Measurements from ENCODE around the gene PBX1.
A peak's percentile ranks its signal among the peaks of the same experiment; 100 is the strongest.
"Not testable (repeated sequence)": the region's sequence is repeated elsewhere in the genome, so short reads cannot be mapped to it uniquely, and the experiment has no call there.

The PBX1 gene

GRCh38 chr1:164558461-164559341 lies at the start of gene PBX1:
Gene PBX1, plus strand, starts transcription at chr1:164559184.
- in situ Hi-C loops (cut with MboI; ENCODE audit: low pct_unique_long_range_greater_than_20kb, low sequenced_read_pairs) = no loop called here
- peak; percentile 95 for DNase-seq

GRCh38 chr1:164510435-164510834 lies 48.5 kb upstream of the PBX1 start:
- in situ Hi-C loops (cut with MboI; ENCODE audit: low pct_unique_long_range_greater_than_20kb, low sequenced_read_pairs) = no loop called here
- no peak for DNase-seq

GRCh38 chr1:164511001-164511705 lies 47.8 kb upstream of the PBX1 start:
- in situ Hi-C loops (cut with MboI; ENCODE audit: low pct_unique_long_range_greater_than_20kb, low sequenced_read_pairs) = no loop called here

GRCh38 chr1:164515231-164515630 lies 43.8 kb upstream of the PBX1 start:
- DNase-seq = no peak
- in situ Hi-C loops (cut with MboI; ENCODE audit: low pct_unique_long_range_greater_than_20kb, low sequenced_read_pairs) = no loop called here

More at GRCh38 chr1:164511001-164511705, 47.8 kb upstream of the PBX1 start:
- no peak for DNase-seq

- DNase-seq = no peak
- in situ Hi-C loops (cut with MboI; ENCODE audit: low pct_unique_long_range_greater_than_20kb, low sequenced_read_pairs) = no loop called here
These were observed 43.2 kb upstream of the PBX1 start for GRCh38 chr1:164515711-164516331.

- in situ Hi-C loops (cut with MboI; ENCODE audit: low pct_unique_long_range_greater_than_20kb, low sequenced_read_pairs) = no loop called here
- DNase-seq = no peak
These were observed 42.4 kb upstream of the PBX1 start for GRCh38 chr1:164516591-164516990.

GRCh38 chr1:164518692-164519332 lies 40.2 kb upstream of the PBX1 start:
- in situ Hi-C loops (cut with MboI; ENCODE audit: low pct_unique_long_range_greater_than_20kb, low sequenced_read_pairs) = no loop called here
- no peak for DNase-seq

GRCh38 chr1:164519426-164519825 lies 39.6 kb upstream of the PBX1 start:
- no peak for DNase-seq
- in situ Hi-C loops (cut with MboI; ENCODE audit: low pct_unique_long_range_greater_than_20kb, low sequenced_read_pairs) = no loop called here

- in situ Hi-C loops (cut with MboI; ENCODE audit: low pct_unique_long_range_greater_than_20kb, low sequenced_read_pairs) = no loop called here
- peak; percentile 15 for DNase-seq
These were observed 34.2 kb upstream of the PBX1 start for GRCh38 chr1:164524810-164525209.

- in situ Hi-C loops (cut with MboI; ENCODE audit: low pct_unique_long_range_greater_than_20kb, low sequenced_read_pairs) = no loop called here
- DNase-seq = no peak
These were observed 23.9 kb upstream of the PBX1 start for GRCh38 chr1:164534863-164535610.

GRCh38 chr1:164552463-164552988 lies 6.5 kb upstream of the PBX1 start:
- DNase-seq; in situ Hi-C loops (cut with MboI; ENCODE audit: low pct_unique_long_range_greater_than_20kb, low sequenced_read_pairs): not testable (repeated sequence)

- in situ Hi-C loops (cut with MboI; ENCODE audit: low pct_unique_long_range_greater_than_20kb, low sequenced_read_pairs) = no loop called here
- DNase-seq = no peak
These were observed 1.7 kb upstream of the PBX1 start for GRCh38 chr1:164557270-164557669.

- in situ Hi-C loops (cut with MboI; ENCODE audit: low pct_unique_long_range_greater_than_20kb, low sequenced_read_pairs) = no loop called here
- DNase-seq = no peak
These were observed 513 bp downstream of the PBX1 start for GRCh38 chr1:164559342-164560051.

- in situ Hi-C loops (cut with MboI; ENCODE audit: low pct_unique_long_range_greater_than_20kb, low sequenced_read_pairs) = no loop called here
- no peak for DNase-seq
These were observed 1.1 kb downstream of the PBX1 start for GRCh38 chr1:164560121-164560541.

GRCh38 chr1:164560556-164560955 lies 1.6 kb downstream of the PBX1 start:
- in situ Hi-C loops (cut with MboI; ENCODE audit: low pct_unique_long_range_greater_than_20kb, low sequenced_read_pairs) = no loop called here
- DNase-seq = no peak

- in situ Hi-C loops (cut with MboI; ENCODE audit: low pct_unique_long_range_greater_than_20kb, low sequenced_read_pairs) = no loop called here
- no peak for DNase-seq
These were observed 2.0 kb downstream of the PBX1 start for GRCh38 chr1:164561007-164561406.

GRCh38 chr1:164561472-164561871 lies 2.5 kb downstream of the PBX1 start:
- in situ Hi-C loops (cut with MboI; ENCODE audit: low pct_unique_long_range_greater_than_20kb, low sequenced_read_pairs) = no loop called here

GRCh38 chr1:164562061-164562460 lies 3.1 kb downstream of the PBX1 start:
- in situ Hi-C loops (cut with MboI; ENCODE audit: low pct_unique_long_range_greater_than_20kb, low sequenced_read_pairs) = no loop called here
- DNase-seq = no peak

More at GRCh38 chr1:164561472-164561871, 2.5 kb downstream of the PBX1 start:
- DNase-seq = no peak

Data from KBM-7 (cell line).